K562 treated with DMSO at 1 percent for 24 hours (cell line): ENCODE measurements around the gene IGSF21. TPM values are rescaled to one million over a fixed set of nuclear protein-coding genes. Genes with fewer than 3 reads are reported as not detected.

Source experiments
- total RNA-seq: library from RNA; unstranded; fragments of 300-600 nt; gene quantifications from 2 replicates; pipeline ENCODE4 v1.2.3, GENCODE V29; 2022; ENCODE audit warnings: low read depth; ENCODE audit not compliant: insufficient read depth

The IGSF21 gene
- not detected in 2 replicates for total RNA-seq

GRCh38 chr1:18107369-18108298 lies at the start of gene IGSF21:
IGSF21 (plus strand) TSS chr1:18107798; CDS start chr1:18108129, 331 bp downstream.

